ENCODE data around the gene MYLK2.
A peak's percentile ranks its signal among the peaks of the same experiment; 100 is the strongest.

The MYLK2 gene

GRCh38 chr20:31845300-31845863, 26.2 kb downstream of the MYLK2 start, which contains the start of gene FOXS1:
Gene FOXS1 (minus strand): TSS chr20:31845604. CDS start chr20:31845542, 62 bp downstream.
- DNase-seq, result peak in 8 of 42 donors; percentile 12 to 57 (median 24)
- intact Hi-C loops (cut with DNase I), result no loop called here

GRCh38 chr20:31846793-31847138, 27.6 kb downstream of the MYLK2 start:
- intact Hi-C loops (cut with DNase I), result no loop called here
- DNase-seq, result no peak

GRCh38 chr20:31848088-31848999, 29.2 kb downstream of the MYLK2 start:
- intact Hi-C loops (cut with DNase I), result no loop called here
- no peak for DNase-seq

GRCh38 chr20:31849306-31849930, 30.3 kb downstream of the MYLK2 start:
- intact Hi-C loops (cut with DNase I), result no loop called here
- DNase-seq, result peak in 4 of 42 donors; percentile 22 to 37 (median 35)

- no peak for DNase-seq
- intact Hi-C loops (cut with DNase I), result no loop called here
Measured at GRCh38 chr20:31851240-31851955, 32.2 kb downstream of the MYLK2 start.

GRCh38 chr20:31853481-31853880, 34.3 kb downstream of the MYLK2 start:
- intact Hi-C loops (cut with DNase I), result loop anchor here (2.0 kb wide), 1 partner anchor 99 kb away; the partner anchor contains the start of gene PDRG1
- no peak for DNase-seq

GRCh38 chr20:31856516-31856915, 37.4 kb downstream of the MYLK2 start:
- intact Hi-C loops (cut with DNase I), result no loop called here
- DNase-seq, result no peak

GRCh38 chr20:31857861-31858759, 39.0 kb downstream of the MYLK2 start:
- intact Hi-C loops (cut with DNase I), result no loop called here
- peak in 2 of 42 donors; percentile 4 to 8 for DNase-seq

- intact Hi-C loops (cut with DNase I), result no loop called here
- no peak for DNase-seq
Measured at GRCh38 chr20:31858760-31859083, 39.6 kb downstream of the MYLK2 start.

GRCh38 chr20:31859266-31859997, 40.3 kb downstream of the MYLK2 start:
- intact Hi-C loops (cut with DNase I), result no loop called here
- peak in 6 of 42 donors; percentile 4 to 41 (median 16) for DNase-seq

GRCh38 chr20:31859998-31860380, 40.8 kb downstream of the MYLK2 start:
- peak in 7 of 42 donors; percentile 1 to 28 (median 7) for DNase-seq
- intact Hi-C loops (cut with DNase I), result no loop called here

GRCh38 chr20:31860390-31861134, 41.4 kb downstream of the MYLK2 start:
- peak in 8 of 42 donors; percentile 10 to 40 (median 26) for DNase-seq
- intact Hi-C loops (cut with DNase I), result no loop called here

- DNase-seq, result peak in 2 of 42 donors; percentile 10 to 34
- intact Hi-C loops (cut with DNase I), result no loop called here
Measured at GRCh38 chr20:31861135-31861384, 41.9 kb downstream of the MYLK2 start.

- intact Hi-C loops (cut with DNase I), result no loop called here
- peak in 41 of 42 donors; percentile 22 to 86 (median 69) for DNase-seq
Measured at GRCh38 chr20:31861385-31862156, 42.4 kb downstream of the MYLK2 start.

- DNase-seq, result peak in 2 of 42 donors; percentile 24 to 35
- intact Hi-C loops (cut with DNase I), result no loop called here
Measured at GRCh38 chr20:31862157-31862470, 43.0 kb downstream of the MYLK2 start.

- peak in 6 of 42 donors; percentile 8 to 38 (median 27) for DNase-seq
- intact Hi-C loops (cut with DNase I), result no loop called here
Measured at GRCh38 chr20:31862506-31862905, 43.4 kb downstream of the MYLK2 start.

All from head of caudate nucleus (tissue), 42 donors.